ENCODE results near the gene KANSL1L. TPM values are rescaled to one million over a fixed set of nuclear protein-coding genes. Genes with fewer than 3 reads are reported as not detected.
"Not testable (repeated sequence)": the region's sequence is repeated elsewhere in the genome, so short reads cannot be mapped to it uniquely, and the experiment has no call there.

KANSL1L gene
- total and polyA plus RNA-seq, 2 experiments from 2014 or later, result 2.6 to 13.2 TPM

GRCh38 chr2:210190345-210190744, 19.1 kb upstream of the KANSL1L start:
- no peaks in the 10 kb centered on the region for H4K20me1 ChIP-seq (ENCODE audit: insufficient read depth)
- no peak overlapping the region for H3K4me2 ChIP-seq (ENCODE audit: unreplicated experiment)
- H3K9me2 ChIP-seq (ENCODE audit: insufficient read depth), result no peaks in the 10 kb centered on the region
- no peak overlapping the region for H3K9ac ChIP-seq
- no peak overlapping the region for H3K4me3 ChIP-seq
- no peaks in the 10 kb centered on the region for H3K27me3 ChIP-seq (replicated peaks; ENCODE audit: insufficient read depth)
- no peak for DNase-seq
- H3F3A ChIP-seq (ENCODE audit: insufficient read depth), result no peaks in the 10 kb centered on the region
- 61 to 63% methylated on average over 4 of the region's 4 CpGs for WGBS, 2 experiments (ENCODE audit: low coverage in 1 of 2, low lambda C conversion rate in 2 of 2, missing lambda C conversion rate in 2 of 2)
- no peaks in the 10 kb centered on the region for H3K36me3 ChIP-seq (ENCODE audit: low read depth)
- in situ Hi-C loops (cut with MboI), result loop anchor here (10.0 to 25.0 kb wide), 2 partner anchors 116 to 1803 kb away; no protein-coding TSS in a partner anchor
- H3K27ac ChIP-seq, result no peak overlapping the region
- no peaks in the 10 kb centered on the region for H3K4me1 ChIP-seq (ENCODE audit: insufficient read depth)
- H3K9me3 ChIP-seq (ENCODE audit: low read depth), result no peaks in the 10 kb centered on the region
- no peak overlapping the region for H2AFZ ChIP-seq
- no peaks in the 10 kb centered on the region for H3K79me2 ChIP-seq (ENCODE audit: insufficient read depth)
- TF ChIP-seq EZH2phosphoT487 (IDR thresholded peaks at IDR 0.05; ENCODE audit: insufficient read depth, low read depth) (no peak), EZH2 (IDR thresholded peaks at IDR 0.05; ENCODE audit: insufficient read depth, poor library complexity, severe bottlenecking) (no peak)

GRCh38 chr2:210189452-210190138, 18.4 kb upstream of the KANSL1L start:
- TF ChIP-seq EZH2 (IDR thresholded peaks at IDR 0.05; ENCODE audit: insufficient read depth, poor library complexity, severe bottlenecking), result no peak
- no peak for TF ChIP-seq EZH2phosphoT487 (IDR thresholded peaks at IDR 0.05; ENCODE audit: insufficient read depth, low read depth)
- DNase-seq, result no peak
- Histone ChIP-seq H3K27me3 (replicated peaks; ENCODE audit: insufficient read depth) (no peaks in the 10 kb centered on the region), H3K27ac (no peak overlapping the region), H3K36me3 (ENCODE audit: low read depth) (no peaks in the 10 kb centered on the region), H3K4me2 (ENCODE audit: unreplicated experiment) (no peak overlapping the region), H3K79me2 (ENCODE audit: insufficient read depth) (no peaks in the 10 kb centered on the region), H3K9ac (no peak overlapping the region), H3K4me3 (no peak overlapping the region), H3K9me2 (ENCODE audit: insufficient read depth) (no peaks in the 10 kb centered on the region), H3K9me3 (ENCODE audit: low read depth) (no peaks in the 10 kb centered on the region), H3K4me1 (ENCODE audit: insufficient read depth) (no peaks in the 10 kb centered on the region), H4K20me1 (ENCODE audit: insufficient read depth) (no peaks in the 10 kb centered on the region), H3F3A (ENCODE audit: insufficient read depth) (no peaks in the 10 kb centered on the region), H2AFZ (no peak overlapping the region)
- WGBS, 2 experiments (ENCODE audit: low coverage in 1 of 2, low lambda C conversion rate in 2 of 2, missing lambda C conversion rate in 2 of 2), result 85 to 93% methylated on average over 1 of the region's 1 CpG
- in situ Hi-C loops (cut with MboI), result loop anchor here (10.0 to 25.0 kb wide), 2 partner anchors 115 to 1802 kb away; no protein-coding TSS in a partner anchor

- Histone ChIP-seq H3K4me2 (ENCODE audit: unreplicated experiment) (no peak overlapping the region), H3K9ac (no peak overlapping the region), H2AFZ (no peak overlapping the region), H3K4me3 (no peak overlapping the region), H3K27ac (no peak overlapping the region), H3K27me3 (replicated peaks; ENCODE audit: insufficient read depth) (no peaks in the 10 kb centered on the region), H3K9me3 (ENCODE audit: low read depth) (no peaks in the 10 kb centered on the region), H3K36me3 (ENCODE audit: low read depth) (no peaks in the 10 kb centered on the region), H4K20me1 (ENCODE audit: insufficient read depth) (no peaks in the 10 kb centered on the region), H3F3A (ENCODE audit: insufficient read depth) (no peaks in the 10 kb centered on the region), H3K4me1 (ENCODE audit: insufficient read depth) (no peaks in the 10 kb centered on the region), H3K9me2 (ENCODE audit: insufficient read depth) (no peaks in the 10 kb centered on the region), H3K79me2 (ENCODE audit: insufficient read depth) (no peaks in the 10 kb centered on the region)
- in situ Hi-C loops (cut with MboI), result loop anchor here (25.0 kb wide), 1 partner anchor 1801 kb away; no protein-coding TSS in a partner anchor
- no peak for DNase-seq
- TF ChIP-seq EZH2 (IDR thresholded peaks at IDR 0.05; ENCODE audit: insufficient read depth, poor library complexity, severe bottlenecking) (no peak), EZH2phosphoT487 (IDR thresholded peaks at IDR 0.05; ENCODE audit: insufficient read depth, low read depth) (no peak)
- 44 to 48% methylated on average over 2 of the region's 2 CpGs for WGBS, 2 experiments (ENCODE audit: low coverage in 1 of 2, low lambda C conversion rate in 2 of 2, missing lambda C conversion rate in 2 of 2)
Observed at GRCh38 chr2:210188755-210189154, 17.5 kb upstream of the KANSL1L start.

DNA sequence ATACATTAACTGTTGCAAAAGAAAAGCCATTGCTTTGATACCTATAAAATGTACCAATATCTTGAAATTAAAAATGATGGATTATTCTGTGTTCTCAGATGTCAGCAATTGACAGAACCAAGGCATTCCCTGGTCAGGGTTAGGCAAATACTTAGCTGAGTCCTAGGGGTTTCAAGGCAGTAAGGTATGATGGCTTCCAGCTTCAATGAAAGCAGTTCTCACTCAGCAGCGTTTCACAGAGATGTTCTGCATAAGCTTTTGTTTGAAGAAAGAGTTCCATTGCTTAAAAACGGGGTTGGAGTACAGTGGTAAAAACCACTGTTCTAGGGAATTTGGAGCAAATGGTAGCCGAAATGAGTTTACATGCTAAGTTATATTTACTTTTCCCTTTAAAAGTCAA, 17.0 kb upstream of the KANSL1L start:
- Histone ChIP-seq H3K27ac (no peak overlapping the region), H3K9me3 (ENCODE audit: low read depth) (no peaks in the 10 kb centered on the region), H3K9me2 (ENCODE audit: insufficient read depth) (no peaks in the 10 kb centered on the region), H3K4me1 (ENCODE audit: insufficient read depth) (no peaks in the 10 kb centered on the region), H4K20me1 (ENCODE audit: insufficient read depth) (no peaks in the 10 kb centered on the region), H3F3A (ENCODE audit: insufficient read depth) (no peaks in the 10 kb centered on the region), H3K4me2 (ENCODE audit: unreplicated experiment) (no peak overlapping the region), H3K27me3 (replicated peaks; ENCODE audit: insufficient read depth) (no peaks in the 10 kb centered on the region), H3K36me3 (ENCODE audit: low read depth) (no peaks in the 10 kb centered on the region), H3K79me2 (ENCODE audit: insufficient read depth) (no peaks in the 10 kb centered on the region), H2AFZ (no peak overlapping the region), H3K9ac (no peak overlapping the region), H3K4me3 (no peak overlapping the region)
- no peak for DNase-seq
- TF ChIP-seq EZH2 (IDR thresholded peaks at IDR 0.05; ENCODE audit: insufficient read depth, poor library complexity, severe bottlenecking) (no peak), EZH2phosphoT487 (IDR thresholded peaks at IDR 0.05; ENCODE audit: insufficient read depth, low read depth) (no peak)
- 25 to 37% methylated on average over 3 of the region's 3 CpGs for WGBS, 2 experiments (ENCODE audit: low coverage in 1 of 2, low lambda C conversion rate in 2 of 2, missing lambda C conversion rate in 2 of 2)
- in situ Hi-C loops (cut with MboI), result loop anchor here (25.0 kb wide), 1 partner anchor 1801 kb away; no protein-coding TSS in a partner anchor

DNA sequence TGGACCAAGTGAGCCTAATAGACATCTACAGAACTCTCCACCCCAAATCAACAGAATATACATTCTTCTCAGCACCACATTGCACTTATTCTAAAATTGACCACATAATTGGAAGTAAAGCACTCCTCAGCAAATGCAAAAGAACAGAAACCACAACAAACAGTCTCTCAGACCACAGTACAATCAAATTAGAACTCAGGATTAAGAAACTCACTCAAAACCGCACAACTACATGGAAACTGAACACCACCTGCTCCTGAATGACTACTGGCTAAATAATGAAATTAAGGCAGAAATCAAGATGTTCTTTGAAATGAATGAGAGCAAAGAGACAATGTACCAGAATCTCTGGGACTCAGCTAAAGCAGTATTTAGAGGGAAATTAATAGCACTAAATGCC, 12.7 kb upstream of the KANSL1L start:
- not testable (repeated sequence) for H3F3A ChIP-seq (ENCODE audit: insufficient read depth); H3K9ac ChIP-seq; H3K9me3 ChIP-seq (ENCODE audit: low read depth); H3K4me2 ChIP-seq (ENCODE audit: unreplicated experiment); H3K27ac ChIP-seq; H4K20me1 ChIP-seq (ENCODE audit: insufficient read depth); H3K4me3 ChIP-seq; H3K36me3 ChIP-seq (ENCODE audit: low read depth); H3K4me1 ChIP-seq (ENCODE audit: insufficient read depth); H3K27me3 ChIP-seq (replicated peaks; ENCODE audit: insufficient read depth); H2AFZ ChIP-seq; DNase-seq; H3K79me2 ChIP-seq (ENCODE audit: insufficient read depth); H3K9me2 ChIP-seq (ENCODE audit: insufficient read depth)
- in situ Hi-C loops (cut with MboI), result loop anchor here (25.0 kb wide), 1 partner anchor 1797 kb away; no protein-coding TSS in a partner anchor
- 50 to 51% methylated on average over 1 of the region's 1 CpG for WGBS, 2 experiments (ENCODE audit: low coverage in 1 of 2, low lambda C conversion rate in 2 of 2, missing lambda C conversion rate in 2 of 2)

GRCh38 chr2:210181606-210182088, 10.4 kb upstream of the KANSL1L start:
- not testable (repeated sequence) for H3K4me1 ChIP-seq (ENCODE audit: insufficient read depth); DNase-seq; H3K4me2 ChIP-seq (ENCODE audit: unreplicated experiment); H3K4me3 ChIP-seq; H3K9me2 ChIP-seq (ENCODE audit: insufficient read depth); H3K9me3 ChIP-seq (ENCODE audit: low read depth); H3K9ac ChIP-seq; H3F3A ChIP-seq (ENCODE audit: insufficient read depth); H3K36me3 ChIP-seq (ENCODE audit: low read depth); H2AFZ ChIP-seq; H3K79me2 ChIP-seq (ENCODE audit: insufficient read depth); H3K27me3 ChIP-seq (replicated peaks; ENCODE audit: insufficient read depth); H3K27ac ChIP-seq; H4K20me1 ChIP-seq (ENCODE audit: insufficient read depth)
- 36 to 41% methylated on average over 12 of the region's 12 CpGs for WGBS, 2 experiments (ENCODE audit: low coverage in 1 of 2, low lambda C conversion rate in 2 of 2, missing lambda C conversion rate in 2 of 2)
- in situ Hi-C loops (cut with MboI), result loop anchor here (25.0 kb wide), 1 partner anchor 1794 kb away; no protein-coding TSS in a partner anchor

Measured in GM23248 (cell line).